GM23248 (cell line): ENCODE data around the gene FAM200A. TPM values are rescaled to one million over a fixed set of nuclear protein-coding genes. Genes with fewer than 3 reads are reported as not detected.

ENCODE experiments used
- DNase-seq: peaks from one replicate; pipeline ENCODE4 v3.0.0-alpha.2; 2015
- H2AFZ ChIP-seq: fragments of 200-600 bp; sonication (generic); 2 replicates; pipeline ENCODE4 v1.6.1; 2016; ENCODE audit warnings: antibody characterized with exemption
- H3F3A ChIP-seq: fragments of 200-600 bp; sonication (generic); 2 replicates; pipeline ENCODE4 v1.6.1; 2016; ENCODE audit warnings: mild to moderate bottlenecking, antibody characterized with exemption, mixed run types; ENCODE audit not compliant: insufficient read depth
- H3K27ac ChIP-seq: fragments of 200-600 bp; sonication (generic); 2 replicates; pipeline ENCODE4 v1.5.1; 2016; ENCODE audit warnings: mild to moderate bottlenecking
- H3K27me3 ChIP-seq: fragments of 200-600 bp; sonication (generic); replicated peaks from 2 replicates; pipeline ENCODE4 v1.6.1; 2016; ENCODE audit warnings: mild to moderate bottlenecking; ENCODE audit not compliant: insufficient read depth
- H3K36me3 ChIP-seq: fragments of 200-600 bp; sonication (generic); 2 replicates; pipeline ENCODE4 v1.6.1; 2016; ENCODE audit warnings: low read depth, mild to moderate bottlenecking
- H3K4me1 ChIP-seq: fragments of 200-600 bp; sonication (generic); 2 replicates; pipeline ENCODE4 v1.6.1; 2016; ENCODE audit warnings: mild to moderate bottlenecking; ENCODE audit not compliant: insufficient read depth
- H3K4me2 ChIP-seq: fragments of 200-600 bp; sonication (generic); one replicate; pipeline ENCODE4 v1.6.1; 2016; ENCODE audit warnings: mild to moderate bottlenecking; ENCODE audit not compliant: unreplicated experiment
- H3K4me3 ChIP-seq: fragments of 200-600 bp; sonication (generic); 2 replicates; pipeline ENCODE4 v1.5.1; 2016; ENCODE audit warnings: mild to moderate bottlenecking
- H3K79me2 ChIP-seq: fragments of 200-600 bp; sonication (generic); 2 replicates; pipeline ENCODE4 v1.6.1; 2016; ENCODE audit warnings: mild to moderate bottlenecking; ENCODE audit not compliant: insufficient read depth
- H3K9ac ChIP-seq: fragments of 200-600 bp; sonication (generic); 2 replicates; pipeline ENCODE4 v1.6.1; 2016; ENCODE audit warnings: mild to moderate bottlenecking
- H3K9me2 ChIP-seq: fragments of 200-600 bp; sonication (generic); 2 replicates; pipeline ENCODE4 v1.6.1; 2016; ENCODE audit warnings: mixed run types, mild to moderate bottlenecking, moderate library complexity; ENCODE audit not compliant: insufficient read depth
- H3K9me3 ChIP-seq: fragments of 200-600 bp; sonication (generic); one replicate; pipeline ENCODE4 v1.6.1; 2017; ENCODE audit warnings: low read depth
- H4K20me1 ChIP-seq: fragments of 200-600 bp; sonication (generic); 2 replicates; pipeline ENCODE4 v1.6.0; 2016; ENCODE audit not compliant: insufficient read depth
- EZH2 ChIP-seq: fragments of 200-600 bp; sonication (generic); IDR thresholded peaks from 2 replicates; pipeline ENCODE4 v1.6.1; 2018; ENCODE audit warnings: antibody characterized with exemption, mild to moderate bottlenecking; ENCODE audit not compliant: insufficient read depth, poor library complexity, severe bottlenecking
- EZH2phosphoT487 ChIP-seq: fragments of 200-600 bp; sonication (generic); IDR thresholded peaks from 2 replicates; pipeline ENCODE4 v1.6.1; 2018; ENCODE audit warnings: antibody characterized with exemption, moderate library complexity, mild to moderate bottlenecking, low read depth; ENCODE audit not compliant: insufficient read depth
- WGBS, 2 experiments: methylation state at CpG; one replicate each; pipeline ENCODE4 v1.1.6; 2015 to 2017; ENCODE audit warnings: low lambda C conversion rate in 2 of 2, low coverage in 1 of 2; ENCODE audit errors: missing lambda C conversion rate in 2 of 2; 5-methylcytosine and 5-hydroxymethylcytosine counted together
- in situ Hi-C: fragments of 300-500 bp; cut with MboI; formaldehyde crosslinking; loops from 2 replicates; pipeline ENCODE4 v1.15.0; 2020
- polyA plus RNA-seq: library from polyadenylated mRNA; unstranded; fragments of >200 nt; fragmentation: Nextera tagmentation; extraction: Ambion mirVana; gene quantifications from 2 replicates; pipeline ENCODE4 v1.2.1, GENCODE V29; 2016
- total RNA-seq: library from RNA; depleted of rRNA; stranded (reverse); fragments of >200 nt; shearing (Covaris generic); gene quantifications from 2 replicates; pipeline ENCODE4 v1.2.3, GENCODE V29; 2014; rRNA removed

The FAM200A gene
- total RNA-seq (6.2 and 9.2 TPM in 2 replicates), polyA plus RNA-seq (6.2 and 8.2 TPM in 2 replicates)

DNA sequence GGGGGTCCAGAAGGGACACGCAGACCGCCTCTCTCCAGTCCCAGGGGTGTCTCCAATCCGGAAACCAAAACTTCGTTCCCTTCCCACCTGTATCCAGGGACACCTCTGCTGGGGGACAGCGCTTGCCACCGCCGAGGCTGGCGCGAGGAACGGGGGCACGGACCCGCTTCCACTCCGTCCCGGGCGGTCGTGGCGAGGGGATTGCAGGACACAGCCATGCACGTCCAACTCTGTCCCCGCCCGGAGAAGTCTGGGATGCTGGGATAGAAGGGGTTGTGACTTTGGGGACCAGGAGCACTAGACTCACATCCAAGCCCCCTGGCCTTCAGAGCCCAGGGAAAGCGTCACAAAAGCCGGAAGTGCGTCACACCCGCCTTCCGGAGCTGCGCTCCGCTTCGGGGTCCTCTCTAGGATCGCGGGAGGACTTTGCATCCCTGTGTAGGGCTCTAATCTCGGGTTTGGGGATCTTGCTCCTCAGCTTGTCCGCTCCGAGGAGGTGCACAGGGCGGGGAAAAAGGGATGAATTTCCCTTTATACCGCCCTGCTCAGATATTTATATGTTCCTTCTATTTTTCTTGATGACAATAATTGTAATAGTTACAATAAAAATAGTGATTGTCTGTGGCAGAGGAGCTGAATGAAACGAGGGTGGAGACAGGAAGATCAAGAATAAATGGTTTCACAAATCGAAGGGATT lies at the start of gene FAM200A:
TSS of gene FAM200A (minus strand) at position 348 of the 697 bp plus-strand sequence. CDS start 3,707 bp downstream, outside the sequence.
- Histone ChIP-seq H3K36me3 (peaks cover 10% of the 10 kb centered on the region), H3K27ac (peak within 1 kb of the TSS; percentile 70), H3K4me1 (peaks cover 5% of the 10 kb centered on the region; the same call in 1 of the 2 replicates), H3F3A (no peaks in the 10 kb centered on the region), H3K4me3 (peak within 1 kb of the TSS; percentile 95), H3K9me2 (no peaks in the 10 kb centered on the region), H3K4me2 (peak within 1 kb of the TSS; percentile 95), H3K9ac (peak within 1 kb of the TSS; percentile 97), H3K9me3 (no peaks in the 10 kb centered on the region), H4K20me1 (no peaks in the 10 kb centered on the region), H3K79me2 (peaks cover 69% of the 10 kb centered on the region), H3K27me3 (no peaks in the 10 kb centered on the region), H2AFZ (peak within 1 kb of the TSS; percentile 98)
- in situ Hi-C loops: no loop called here
- TF ChIP-seq EZH2: no peak
- TF ChIP-seq EZH2phosphoT487: no peak
- DNase-seq: peak; percentile 96
- WGBS, 2 experiments: 1 to 2% methylated on average over 37 of the region's 37 CpGs

DNA sequence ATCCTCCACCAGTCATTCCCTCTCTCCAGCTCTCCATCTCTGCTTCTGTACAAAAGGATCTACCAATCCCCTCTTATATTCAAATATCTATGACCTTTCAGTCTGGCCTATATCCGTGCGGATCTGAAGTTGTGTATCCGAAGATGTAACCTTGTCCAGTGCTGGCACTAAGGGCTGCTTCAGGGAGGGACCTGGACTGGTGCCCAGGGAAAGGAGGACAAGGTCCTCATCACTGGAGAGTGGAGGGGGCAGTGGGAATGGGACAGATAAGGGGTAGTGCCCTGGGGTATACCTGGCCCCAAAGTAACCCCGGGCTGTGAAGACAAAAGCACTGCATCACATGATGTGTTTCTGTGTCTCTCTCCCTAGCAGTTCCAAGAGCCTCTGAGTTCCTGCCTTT lies 47.9 kb upstream of the FAM200A start:
- H3K27me3 ChIP-seq: no peaks in the 10 kb centered on the region
- H3K36me3 ChIP-seq: no peaks in the 10 kb centered on the region
- no peak overlapping the region for H3K9ac ChIP-seq
- DNase-seq: no peak
- no peaks in the 10 kb centered on the region for H3K79me2 ChIP-seq
- H3K4me2 ChIP-seq: no peak overlapping the region
- H3K4me3 ChIP-seq: no peak overlapping the region
- H3F3A ChIP-seq: no peaks in the 10 kb centered on the region
- 74 to 82% methylated on average over 4 of the region's 4 CpGs for WGBS, 2 experiments
- H3K9me3 ChIP-seq: no peaks in the 10 kb centered on the region
- no peaks in the 10 kb centered on the region for H3K9me2 ChIP-seq
- TF ChIP-seq EZH2 (no peak), EZH2phosphoT487 (no peak)
- no peaks in the 10 kb centered on the region for H3K4me1 ChIP-seq
- no peaks in the 10 kb centered on the region for H4K20me1 ChIP-seq
- in situ Hi-C loops: no loop called here
- no peak overlapping the region for H3K27ac ChIP-seq
- no peak overlapping the region for H2AFZ ChIP-seq

DNA sequence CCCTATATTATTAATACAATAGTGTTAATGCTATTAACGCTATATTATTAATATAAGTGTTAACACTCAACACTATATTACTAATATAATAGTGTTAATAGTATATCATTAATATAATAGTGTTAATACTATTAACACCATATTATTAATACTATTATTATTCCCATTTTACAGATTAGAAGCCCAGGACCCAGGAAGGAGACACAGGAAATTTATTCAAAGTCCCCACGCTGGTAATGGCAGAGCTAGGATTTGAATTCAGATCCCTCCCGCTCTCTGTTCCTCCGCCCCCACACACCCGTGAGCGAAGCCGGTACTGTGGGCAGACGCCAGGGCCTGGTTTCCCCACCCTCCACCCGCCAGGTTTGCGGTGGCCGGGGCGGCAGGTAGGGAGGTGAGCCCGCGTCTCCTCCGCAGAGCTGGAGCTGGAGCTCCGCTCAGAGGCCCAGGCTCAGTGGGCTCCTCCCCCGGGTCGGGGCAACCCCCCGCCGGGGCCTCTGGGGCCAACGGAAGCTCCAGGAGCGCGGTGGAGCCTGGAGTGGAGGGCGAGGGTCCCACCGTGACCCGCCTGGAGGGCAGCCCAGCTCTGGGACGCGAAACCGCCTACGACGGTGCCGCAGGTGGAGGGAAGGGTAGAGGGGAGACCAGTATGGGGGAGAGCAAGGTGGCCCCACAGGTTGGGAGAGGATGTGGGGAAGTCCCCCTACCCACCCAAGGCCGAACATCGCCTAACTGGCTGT lies 46.0 kb upstream of the FAM200A start, which contains the start of gene TMEM225B:
TSS of gene TMEM225B (plus strand) at position 506 of the 740 bp plus-strand sequence. CDS start 6,122 bp downstream, outside the sequence.
- Histone ChIP-seq H3K4me2 (no peak within 1 kb of the TSS), H3K9ac (no peak within 1 kb of the TSS), H3K4me3 (no peak within 1 kb of the TSS), H2AFZ (no peak within 1 kb of the TSS), H3K36me3 (no peaks in the 10 kb centered on the region), H3F3A (no peaks in the 10 kb centered on the region), H4K20me1 (no peaks in the 10 kb centered on the region), H3K79me2 (no peaks in the 10 kb centered on the region), H3K9me3 (no peaks in the 10 kb centered on the region), H3K27ac (no peak within 1 kb of the TSS), H3K4me1 (no peaks in the 10 kb centered on the region), H3K27me3 (no peaks in the 10 kb centered on the region), H3K9me2 (no peaks in the 10 kb centered on the region)
- in situ Hi-C loops: no loop called here
- no peak for TF ChIP-seq EZH2phosphoT487
- TF ChIP-seq EZH2: no peak
- DNase-seq: no peak
- WGBS, 2 experiments: 50 to 54% methylated on average over 26 to 34 of the region's 34 CpGs

DNA sequence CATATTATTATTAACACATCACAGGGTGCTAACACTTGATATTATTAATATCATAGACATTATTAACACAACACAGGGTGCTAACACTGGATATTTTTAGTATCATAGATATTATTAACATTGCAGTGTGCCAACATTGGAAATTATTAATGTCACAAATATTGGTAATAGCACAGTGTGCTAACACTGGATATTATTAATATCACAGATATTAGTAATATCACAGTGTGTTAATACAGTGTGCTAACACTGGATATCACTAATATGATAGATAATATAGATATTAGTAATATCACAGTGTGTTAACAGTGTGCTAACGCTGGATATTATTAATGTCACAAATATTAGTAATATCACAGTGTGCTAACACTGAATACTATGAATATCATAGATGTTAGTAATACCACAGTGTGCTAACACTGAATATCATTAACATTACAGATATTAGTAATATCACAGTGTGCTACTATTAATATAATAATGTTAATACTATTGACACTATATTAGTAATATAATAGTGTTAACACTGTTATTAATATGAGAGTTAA lies 44.6 kb upstream of the FAM200A start:
- H3K4me1 ChIP-seq: no peaks in the 10 kb centered on the region
- TF ChIP-seq EZH2 (no peak), EZH2phosphoT487 (no peak)
- H3K4me3 ChIP-seq: no peak overlapping the region
- no peaks in the 10 kb centered on the region for H3K79me2 ChIP-seq
- no peak overlapping the region for H3K9ac ChIP-seq
- no peaks in the 10 kb centered on the region for H4K20me1 ChIP-seq
- no peaks in the 10 kb centered on the region for H3K9me2 ChIP-seq
- H2AFZ ChIP-seq: no peak overlapping the region
- H3F3A ChIP-seq: no peaks in the 10 kb centered on the region
- in situ Hi-C loops: no loop called here
- H3K36me3 ChIP-seq: no peaks in the 10 kb centered on the region
- 95 to 98% methylated on average over 1 of the region's 1 CpG for WGBS, 2 experiments
- no peak for DNase-seq
- no peak overlapping the region for H3K4me2 ChIP-seq
- no peak overlapping the region for H3K27ac ChIP-seq
- no peaks in the 10 kb centered on the region for H3K9me3 ChIP-seq
- H3K27me3 ChIP-seq: no peaks in the 10 kb centered on the region
